CD14-positive monocyte (primary cell): ENCODE results near the gene GUCY2D. TPM values are rescaled to one million over a fixed set of nuclear protein-coding genes. Genes with fewer than 3 reads are reported as not detected.

Source experiments
- DNase-seq, 3 donors: peaks; one replicate each; pipeline ENCODE4 v3.0.0-alpha.2; 2011 to 2022
- H2AFZ ChIP-seq: 2 replicates; pipeline ENCODE4 v1.6.0; 2012; ENCODE audit warnings: mild to moderate bottlenecking, low read depth, low read length, inconsistent platforms; ENCODE audit not compliant: insufficient read depth, poor library complexity, severe bottlenecking
- H3K27ac ChIP-seq, 2 donors: 1 replicate in 1 of 2; 2 replicates in 1 of 2; pipeline ENCODE4 v1.5.1; 2012 to 2013; ENCODE audit warnings: low read length in 2 of 2, control low read depth in 1 of 2, inconsistent platforms in 1 of 2, low read depth in 1 of 2, mild to moderate bottlenecking in 1 of 2
- H3K27me3 ChIP-seq, 2 donors: one replicate each; pipeline versions ENCODE4 v1.6.0 to v1.6.1; 2011 to 2013; ENCODE audit warnings: low read length in 2 of 2; ENCODE audit not compliant: control insufficient read depth in 2 of 2, insufficient read depth in 2 of 2
- H3K36me3 ChIP-seq, 2 donors: replicated peaks in 1 of 2; 1 replicate in 1 of 2; 2 replicates in 1 of 2; pipeline versions ENCODE4 v1.5.1 to v1.6.1; 2012 to 2013; ENCODE audit warnings: low read length in 2 of 2, control low read depth in 1 of 2, inconsistent platforms in 1 of 2, mild to moderate bottlenecking in 1 of 2; ENCODE audit not compliant: insufficient read depth in 2 of 2, control insufficient read depth in 1 of 2
- H3K4me1 ChIP-seq, 2 donors: 1 replicate in 1 of 2; 2 replicates in 1 of 2; pipeline versions ENCODE4 v1.5.1 to v1.6.1; 2012 to 2013; ENCODE audit warnings: low read length in 2 of 2, control low read depth in 1 of 2, inconsistent platforms in 1 of 2, mild to moderate bottlenecking in 1 of 2, moderate library complexity in 1 of 2; ENCODE audit not compliant: insufficient read depth in 2 of 2, control insufficient read depth in 1 of 2
- H3K4me2 ChIP-seq: replicated peaks from 2 replicates; pipeline ENCODE3; 2012; ENCODE audit warnings: low read length, moderate library complexity, mild to moderate bottlenecking; ENCODE audit not compliant: poor library complexity, severe bottlenecking; ENCODE audit errors: extremely low read depth
- H3K4me3 ChIP-seq, 3 experiments: fragments of 200-600 bp in 1 of 3; sonication (generic) in 1 of 3; replicated peaks in 1 of 3; 1 replicate in 2 of 3; 2 replicates in 1 of 3; pipeline ENCODE4 v1.5.1; 2011 to 2013; ENCODE audit warnings: low read length in 3 of 3, mild to moderate bottlenecking in 3 of 3, control low read depth in 2 of 3, low read depth in 2 of 3, inconsistent platforms in 1 of 3, moderate library complexity in 1 of 3
- H3K79me2 ChIP-seq: 2 replicates; pipeline ENCODE4 v1.6.0; 2012; ENCODE audit warnings: mild to moderate bottlenecking, control low read depth, inconsistent platforms, low read length, moderate library complexity; ENCODE audit not compliant: insufficient read depth
- H3K9ac ChIP-seq: 2 replicates; pipeline ENCODE4 v1.6.0; 2017; ENCODE audit warnings: low read length, mild to moderate bottlenecking; ENCODE audit not compliant: insufficient read depth, poor library complexity, severe bottlenecking
- H3K9me3 ChIP-seq, 2 donors: replicated peaks in 1 of 2; 1 replicate in 1 of 2; 2 replicates in 1 of 2; pipeline versions ENCODE4 v1.5.1 to v1.6.1; 2012 to 2013; ENCODE audit warnings: low read length in 2 of 2, control low read depth in 1 of 2; ENCODE audit not compliant: control insufficient read depth in 1 of 2, insufficient read depth in 1 of 2
- H4K20me1 ChIP-seq: 2 replicates; pipeline ENCODE4 v1.6.0; 2012; ENCODE audit warnings: mild to moderate bottlenecking, low read length, control low read depth, moderate library complexity; ENCODE audit not compliant: insufficient read depth
- H3K27ac Mint-ChIP-seq, 7 donors: one replicate each; pipeline ENCODE4 v1.8.0; 2020; ENCODE audit warnings: mild to moderate bottlenecking in 7 of 7, mixed read lengths in 7 of 7, moderate library complexity in 6 of 7, inconsistent platforms in 2 of 7
- H3K27me3 Mint-ChIP-seq, 3 donors: one replicate each; pipeline ENCODE4 v1.8.0; 2021 to 2022; ENCODE audit warnings: low read depth in 3 of 3, mild to moderate bottlenecking in 3 of 3, mixed read lengths in 3 of 3, moderate library complexity in 3 of 3, inconsistent platforms in 1 of 3
- H3K36me3 Mint-ChIP-seq, 2 donors: one replicate each; pipeline ENCODE4 v1.8.0; 2020; ENCODE audit warnings: mixed read lengths in 2 of 2, inconsistent platforms in 1 of 2, mild to moderate bottlenecking in 1 of 2
- H3K4me1 Mint-ChIP-seq: one replicate; pipeline ENCODE4 v1.8.0; 2020; ENCODE audit warnings: mild to moderate bottlenecking, mixed read lengths
- H3K4me3 Mint-ChIP-seq, 2 donors: one replicate each; pipeline ENCODE4 v1.8.0; 2020; ENCODE audit warnings: mild to moderate bottlenecking in 2 of 2, mixed read lengths in 2 of 2, moderate library complexity in 1 of 2
- H3K9me3 Mint-ChIP-seq, 7 donors: one replicate each; pipeline ENCODE4 v1.8.0; 2020 to 2022; ENCODE audit warnings: mixed read lengths in 7 of 7, mild to moderate bottlenecking in 6 of 7, moderate library complexity in 6 of 7, inconsistent platforms in 2 of 7
- CTCF ChIP-seq: fragments of 200-600 bp; IDR thresholded peaks from one replicate; pipeline ENCODE4 v1.8.0; 2022; ENCODE audit warnings: antibody characterized with exemption, mild to moderate bottlenecking
- WGBS: methylation state at CpG from one replicate; pipeline ENCODE4 v1.1.5; 2013; ENCODE audit warnings: missing lambda C conversion rate; ENCODE audit not compliant: insufficient coverage; 5-methylcytosine and 5-hydroxymethylcytosine counted together
- intact Hi-C, 2 donors: fragments of 100-400 bp; cut with micrococcal nuclease; formaldehyde crosslinking; loops; one replicate each; pipeline versions ENCODE4 v1.15.0 to v1.15.1; 2023
- polyA plus RNA-seq, 3 donors: library from polyadenylated mRNA; depleted of rRNA in 1 of 3; unstranded in 2 of 3; stranded (reverse) in 1 of 3; fragments of 300-500 nt in 2 of 3; fragments of >200 nt in 1 of 3; fragmentation: Illumina TruSeq in 2 of 3; gene quantifications; 1 replicate in 2 of 3; 2 replicates in 1 of 3; pipeline ENCODE4 v1.2.3, GENCODE V29; 2012 to 2021

The GUCY2D gene
- polyA plus RNA-seq, 3 donors, result 0.04 to 0.46 TPM; not detected in 1

GRCh38 chr17:8055851-8056231 lies 53.4 kb downstream of the GUCY2D start:
- H3K4me2 ChIP-seq, result peak overlapping the region; percentile 69
- Mint-ChIP-seq H3K27ac (peak overlapping the region; percentile 91 to 97 (median 95)), H3K4me3 (peak overlapping the region; percentile 45 to 74)

GRCh38 chr17:8056232-8056975 lies 54.0 kb downstream of the GUCY2D start:
- Mint-ChIP-seq H3K9me3 (no peaks in the 10 kb centered on the region), H3K36me3 (no peaks in the 10 kb centered on the region), H3K4me1 (peaks cover 37% of the 10 kb centered on the region), H3K4me3 (peak overlapping the region; percentile 45 to 74), H3K27me3 (peaks cover 4 to 11% (median 5%) of the 10 kb centered on the region in 3 donors), H3K27ac (peak overlapping the region; percentile 91 to 97 (median 95))
- peaks cover 0 to 4% of the 10 kb centered on the region in 2 donors for H3K27me3 ChIP-seq
- H3K36me3 ChIP-seq, result no peaks in the 10 kb centered on the region
- H2AFZ ChIP-seq, result no peak overlapping the region
- no peaks in the 10 kb centered on the region for H3K9me3 ChIP-seq
- 13% methylated on average over 4 of the region's 14 CpGs for WGBS
- intact Hi-C loops, result loop anchor here (2.0 to 10.0 kb wide), 6 partner anchors 40 to 1044 kb away; partner anchors contain the start of gene RNASEK (in 1 of the 2)
- H3K4me2 ChIP-seq, result peak overlapping the region; percentile 69
- no peak for TF ChIP-seq CTCF
- no peaks in the 10 kb centered on the region for H4K20me1 ChIP-seq
- peak overlapping the region; percentile 75 to 82 for H3K27ac ChIP-seq
- H3K4me3 ChIP-seq, result peak overlapping the region in 1 of 3 experiments; percentile 61
- peak; percentile 85 to 98 (median 93) for DNase-seq
- H3K79me2 ChIP-seq, result no peaks in the 10 kb centered on the region
- H3K4me1 ChIP-seq, result peaks cover 39 to 42% of the 10 kb centered on the region in 2 donors
- no peak overlapping the region for H3K9ac ChIP-seq

More at GRCh38 chr17:8055851-8056231, 53.4 kb downstream of the GUCY2D start:
- no peak for DNase-seq
- peaks cover 0 to 2% of the 10 kb centered on the region in 2 donors for H3K27me3 ChIP-seq
- H3K9me3 ChIP-seq, result no peaks in the 10 kb centered on the region
- WGBS, result 42% methylated on average over 2 of the region's 3 CpGs
- peak overlapping the region in 2 of 3 experiments; percentile 2 to 61 for H3K4me3 ChIP-seq
- no peaks in the 10 kb centered on the region for H3K36me3 Mint-ChIP-seq
- peak overlapping the region; percentile 75 to 82 for H3K27ac ChIP-seq
- peaks cover 39 to 42% of the 10 kb centered on the region in 2 donors for H3K4me1 ChIP-seq
- no peaks in the 10 kb centered on the region for H3K79me2 ChIP-seq
- H3K4me1 Mint-ChIP-seq, result peaks cover 37% of the 10 kb centered on the region
- TF ChIP-seq CTCF, result no peak
- H3K27me3 Mint-ChIP-seq, result peaks cover under 1 to 7% (median 3%) of the 10 kb centered on the region in 3 donors
- no peak overlapping the region for H3K9ac ChIP-seq
- H4K20me1 ChIP-seq, result no peaks in the 10 kb centered on the region
- intact Hi-C loops, result loop anchor here (2.0 to 10.0 kb wide), 6 partner anchors 39 to 1044 kb away; partner anchors contain the start of gene RNASEK (in 1 of the 2)
- H3K9me3 Mint-ChIP-seq, result no peaks in the 10 kb centered on the region
- H3K36me3 ChIP-seq, result no peaks in the 10 kb centered on the region
- no peak overlapping the region for H2AFZ ChIP-seq
